ENCODE data around the gene ILRUN. TPM values are rescaled to one million over a fixed set of nuclear protein-coding genes. Genes with fewer than 3 reads are reported as not detected.

The ILRUN gene
- 34.4 and 37.7 TPM in 2 replicates for total RNA-seq

GRCh38 chr6:34696739-34697543 lies at the start of gene ILRUN:
Gene ILRUN (minus strand): TSS chr6:34696767. CDS start chr6:34696603, 164 bp downstream.

Other genes starting within 250 kb of the ILRUN start
- not detected in 2 replicates for gene PACSIN1, start 230.7 kb downstream of the ILRUN start, total RNA-seq
- gene SPDEF, start 140.4 kb downstream of the ILRUN start, total RNA-seq: not detected in 2 replicates
- 176 and 205 TPM in 2 replicates for gene SNRPC, start 60.7 kb upstream of the ILRUN start, total RNA-seq
- 6.1 and 7.1 TPM in 2 replicates for gene BLTP3A, start 95.3 kb upstream of the ILRUN start, total RNA-seq
- 32.0 and 34.0 TPM in 2 replicates for gene TAF11, start 191.3 kb upstream of the ILRUN start, total RNA-seq
- gene ANKS1A, start 192.5 kb upstream of the ILRUN start, total RNA-seq: 12.6 and 14.2 TPM in 2 replicates

All from mammary microvascular endothelial cell (primary cell).